Measurements from ENCODE around the gene RAD51B. TPM values are rescaled to one million over a fixed set of nuclear protein-coding genes. Genes with fewer than 3 reads are reported as not detected.

RAD51B gene
- total RNA-seq, 4 donors from 2014 or later, result 5.0 to 31.8 (median 20.6) TPM

DNA sequence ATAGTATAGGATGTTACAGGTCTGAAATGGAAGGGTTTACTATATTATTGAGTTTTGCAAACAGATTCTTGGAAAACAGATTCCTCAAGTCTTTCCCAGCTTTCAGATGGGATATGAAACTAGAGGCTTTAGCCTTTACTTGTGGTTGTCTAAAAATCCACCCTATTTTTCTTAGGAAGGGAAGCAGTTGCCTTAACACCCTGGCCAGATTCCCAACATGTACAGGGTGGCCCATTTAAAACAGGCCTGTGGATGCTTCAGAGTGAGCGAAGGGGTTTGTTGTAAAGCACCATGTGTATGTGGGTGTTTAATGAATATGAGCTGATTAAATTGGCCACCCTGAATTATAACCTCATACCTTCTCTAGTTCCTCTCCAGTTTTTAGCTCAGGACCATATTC is 557.4 kb downstream of the RAD51B start:
- in situ Hi-C loops (cut with MboI; ENCODE audit: low pct_ligation_motif_present in 1 of 4, low pct_unique_long_range_greater_than_20kb in 1 of 4, low sequenced_read_pairs in 3 of 4), result no loop called here
- intact Hi-C loops (cut with DNase I; ENCODE audit: low total_unique reads), result loop anchor here (5.0 kb wide), 1 partner anchor 80 kb away; no protein-coding TSS in a partner anchor

DNA sequence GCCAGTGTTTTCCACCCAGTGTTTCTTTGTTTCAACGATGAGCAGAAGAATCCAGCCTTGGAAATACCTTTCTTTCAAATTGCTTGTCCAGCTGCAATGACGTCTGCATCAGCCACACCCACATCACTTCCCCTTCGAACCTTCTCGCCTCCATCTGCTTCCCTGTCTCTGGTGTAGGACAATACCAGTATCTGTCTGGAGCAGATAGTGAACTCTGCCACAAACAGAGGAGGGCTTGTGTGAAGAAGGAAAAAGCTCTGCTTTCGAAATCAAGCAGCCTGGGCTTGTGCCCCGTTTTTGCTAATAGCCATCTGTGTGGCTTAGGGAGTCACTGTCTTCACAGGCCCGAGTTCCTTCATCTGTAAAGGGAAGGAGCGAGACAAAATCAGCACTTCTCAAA is 557.9 kb downstream of the RAD51B start:
- DNase-seq, result peak; percentile 76
- in situ Hi-C loops (cut with MboI; ENCODE audit: low pct_ligation_motif_present in 1 of 4, low pct_unique_long_range_greater_than_20kb in 1 of 4, low sequenced_read_pairs in 3 of 4) (no loop called here), intact Hi-C loops (cut with DNase I; ENCODE audit: low total_unique reads) (loop anchor here (5.0 kb wide), 1 partner anchor 80 kb away; no protein-coding TSS in a partner anchor)
- TF ChIP-seq POLR2A (IDR thresholded peaks at IDR 0.05) (peak; percentile 21), POLR2AphosphoS5 (IDR thresholded peaks at IDR 0.05) (peak in 1 of 3 donors; percentile 48), EP300 (IDR thresholded peaks at IDR 0.05; ENCODE audit: low read depth) (no peak)
- TF ChIP-seq, protein P1, sequence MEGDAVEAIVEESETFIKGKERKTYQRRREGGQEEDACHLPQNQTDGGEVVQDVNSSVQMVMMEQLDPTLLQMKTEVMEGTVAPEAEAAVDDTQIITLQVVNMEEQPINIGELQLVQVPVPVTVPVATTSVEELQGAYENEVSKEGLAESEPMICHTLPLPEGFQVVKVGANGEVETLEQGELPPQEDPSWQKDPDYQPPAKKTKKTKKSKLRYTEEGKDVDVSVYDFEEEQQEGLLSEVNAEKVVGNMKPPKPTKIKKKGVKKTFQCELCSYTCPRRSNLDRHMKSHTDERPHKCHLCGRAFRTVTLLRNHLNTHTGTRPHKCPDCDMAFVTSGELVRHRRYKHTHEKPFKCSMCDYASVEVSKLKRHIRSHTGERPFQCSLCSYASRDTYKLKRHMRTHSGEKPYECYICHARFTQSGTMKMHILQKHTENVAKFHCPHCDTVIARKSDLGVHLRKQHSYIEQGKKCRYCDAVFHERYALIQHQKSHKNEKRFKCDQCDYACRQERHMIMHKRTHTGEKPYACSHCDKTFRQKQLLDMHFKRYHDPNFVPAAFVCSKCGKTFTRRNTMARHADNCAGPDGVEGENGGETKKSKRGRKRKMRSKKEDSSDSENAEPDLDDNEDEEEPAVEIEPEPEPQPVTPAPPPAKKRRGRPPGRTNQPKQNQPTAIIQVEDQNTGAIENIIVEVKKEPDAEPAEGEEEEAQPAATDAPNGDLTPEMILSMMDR (IDR thresholded peaks at IDR 0.05), result no peak
- peak overlapping the region; percentile 61 to 78 (median 71) for H3K27ac ChIP-seq
- 28 to 34% methylated on average over 5 to 8 of the region's 8 CpGs for WGBS, 2 donors (ENCODE audit: low coverage in 1 of 2)
- H3K27me3 ChIP-seq, result no peaks in the 10 kb centered on the region
- H3K4me3 ChIP-seq, result no peak overlapping the region
- H3K4me1 ChIP-seq, result peaks cover 23 to 43% (median 29%) of the 10 kb centered on the region in 4 donors
- H3K36me3 ChIP-seq, result no peaks in the 10 kb centered on the region
- no peaks in the 10 kb centered on the region for H3K9me3 ChIP-seq

More for the DNA sequence above, 557.4 kb downstream of the RAD51B start:
- Histone ChIP-seq H3K36me3 (no peaks in the 10 kb centered on the region), H3K4me3 (no peak overlapping the region), H3K27ac (peak overlapping the region; percentile 61 to 78 (median 71)), H3K27me3 (no peaks in the 10 kb centered on the region), H3K9me3 (no peaks in the 10 kb centered on the region), H3K4me1 (peaks cover 23 to 43% (median 29%) of the 10 kb centered on the region in 4 donors)
- no peak for TF ChIP-seq POLR2AphosphoS5 (IDR thresholded peaks at IDR 0.05)
- TF ChIP-seq, protein P1 (IDR thresholded peaks at IDR 0.05), result no peak
- TF ChIP-seq POLR2A (IDR thresholded peaks at IDR 0.05), result no peak
- TF ChIP-seq EP300 (IDR thresholded peaks at IDR 0.05; ENCODE audit: low read depth), result no peak
- no peak for DNase-seq
- WGBS, 2 donors (ENCODE audit: low coverage in 1 of 2), result 82% methylated on average over 1 of the region's 1 CpG

DNA sequence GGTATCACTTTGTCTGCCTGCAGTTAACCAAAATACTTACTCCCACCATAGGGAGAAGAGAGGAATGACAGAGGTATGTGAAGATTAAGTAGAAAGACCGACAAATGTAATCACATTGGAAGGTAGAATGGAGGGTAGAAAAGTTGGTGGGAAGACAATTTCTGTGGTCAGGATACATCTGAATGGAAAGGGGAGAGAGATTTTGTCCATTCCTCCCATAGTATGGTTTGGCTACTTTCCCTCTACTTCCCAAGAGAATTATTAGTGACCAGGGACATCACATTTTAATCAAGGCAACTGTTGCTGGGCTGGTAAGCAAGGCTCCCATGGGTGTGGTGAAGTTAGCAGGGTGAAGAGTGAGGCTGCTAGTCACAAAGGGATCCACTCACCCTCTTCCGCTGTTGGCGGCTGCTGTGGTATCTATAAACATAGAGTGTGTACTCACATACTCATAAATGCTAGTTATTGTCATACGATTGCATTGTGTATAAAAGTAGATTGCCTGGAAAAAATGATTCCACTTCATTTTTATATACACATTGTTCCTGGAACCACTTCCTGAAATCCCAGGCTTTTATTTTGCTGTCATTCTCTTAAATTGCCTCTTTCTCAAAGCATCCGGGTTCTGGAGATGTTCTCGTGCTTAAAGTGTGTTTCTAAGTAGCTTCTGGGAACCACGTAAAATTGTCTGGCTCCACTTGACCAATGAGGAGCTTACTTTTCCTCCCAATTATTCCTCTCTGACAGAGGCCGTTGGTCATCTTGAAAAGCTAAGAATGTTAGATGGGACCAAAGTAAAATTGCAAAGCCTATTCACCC is 560.1 kb downstream of the RAD51B start:
- Histone ChIP-seq H3K4me3 (no peak overlapping the region), H3K9me3 (no peaks in the 10 kb centered on the region), H3K27me3 (no peaks in the 10 kb centered on the region), H3K27ac (peak overlapping the region; percentile 71 to 79 (median 78)), H3K36me3 (no peaks in the 10 kb centered on the region), H3K4me1 (peaks cover 26 to 55% (median 32%) of the 10 kb centered on the region in 4 donors)
- no peak for TF ChIP-seq EP300 (IDR thresholded peaks at IDR 0.05; ENCODE audit: low read depth)
- TF ChIP-seq POLR2AphosphoS5 (IDR thresholded peaks at IDR 0.05), result peak; percentile 19 to 70 (median 64)
- 25 to 33% methylated on average over 8 of the region's 8 CpGs for WGBS, 2 donors (ENCODE audit: low coverage in 1 of 2)
- peak; percentile 83 for DNase-seq
- in situ Hi-C loops (cut with MboI; ENCODE audit: low pct_ligation_motif_present in 1 of 4, low pct_unique_long_range_greater_than_20kb in 1 of 4, low sequenced_read_pairs in 3 of 4), result no loop called here
- intact Hi-C loops (cut with DNase I; ENCODE audit: low total_unique reads), result loop anchor here (5.0 kb wide), 1 partner anchor 82 kb away; no protein-coding TSS in a partner anchor

DNA sequence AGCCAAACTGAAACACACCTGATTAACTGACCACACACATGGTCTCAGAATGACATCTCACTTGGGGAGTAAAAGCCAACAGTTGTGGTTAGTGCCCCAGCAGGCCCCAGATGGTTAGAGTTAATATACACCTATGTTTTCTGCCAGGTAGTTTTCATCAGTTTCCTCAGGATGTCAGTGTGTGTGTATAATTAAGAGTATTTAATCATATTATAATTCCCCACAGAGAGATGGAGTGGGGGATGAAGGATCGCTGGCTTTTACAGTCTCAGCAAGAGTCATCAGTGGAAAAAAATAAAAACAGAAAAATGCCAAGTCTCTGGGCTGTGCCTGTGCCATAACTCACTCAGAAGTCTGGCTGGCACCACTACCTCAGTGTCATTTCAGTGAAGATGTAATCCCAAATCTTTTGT is 560.8 kb downstream of the RAD51B start:
- no peak for DNase-seq
- no peaks in the 10 kb centered on the region for H3K36me3 ChIP-seq
- H3K4me3 ChIP-seq, result no peak overlapping the region
- peak overlapping the region; percentile 71 to 79 (median 78) for H3K27ac ChIP-seq
- H3K4me1 ChIP-seq, result peaks cover 31 to 53% (median 32%) of the 10 kb centered on the region in 4 donors
- no peaks in the 10 kb centered on the region for H3K27me3 ChIP-seq
- in situ Hi-C loops (cut with MboI; ENCODE audit: low pct_ligation_motif_present in 1 of 4, low pct_unique_long_range_greater_than_20kb in 1 of 4, low sequenced_read_pairs in 3 of 4), result no loop called here
- no peak for TF ChIP-seq POLR2A (IDR thresholded peaks at IDR 0.05)
- TF ChIP-seq, protein P1 (IDR thresholded peaks at IDR 0.05), result no peak
- TF ChIP-seq EP300 (IDR thresholded peaks at IDR 0.05; ENCODE audit: low read depth), result no peak
- TF ChIP-seq POLR2AphosphoS5 (IDR thresholded peaks at IDR 0.05), result no peak
- intact Hi-C loops (cut with DNase I; ENCODE audit: low total_unique reads), result no loop called here
- 50 to 67% methylated on average over 1 of the region's 1 CpG for WGBS, 2 donors (ENCODE audit: low coverage in 1 of 2)
- H3K9me3 ChIP-seq, result no peaks in the 10 kb centered on the region
